IMR-90 (cell line): ENCODE data around the gene NELL2. TPM values are rescaled to one million over a fixed set of nuclear protein-coding genes. Genes with fewer than 3 reads are reported as not detected.

ENCODE experiments used
- ATAC-seq: fragments of 200-7000 bp; cut with Tn5 transposase; 2 replicates; pipeline ENCODE4 v1.9.1; 2020; ENCODE audit warnings: low read depth, mild to moderate bottlenecking, moderate library complexity
- BruUV-seq: library from RNA; stranded (reverse); fragments of 400-500 nt; replicated peaks from 2 replicates; lab custom pipeline; 2021; lab: Mats Ljungman, UMichigan
- CTCF ChIA-PET: fragments of 300-600 bp; formaldehyde crosslinking; extraction: SDS; loops from one replicate; lab custom pipeline; 2021; ENCODE audit warnings: antibody characterized with exemption; lab: Yijun Ruan, JAX
- POLR2A ChIA-PET: fragments of 300-600 bp; sonication (Branson Sonifier 250); formaldehyde crosslinking; loops from one replicate; lab custom pipeline; 2022; ENCODE audit warnings: antibody characterized with exemption; ENCODE audit not compliant: unreplicated experiment; lab: Charles Lee
- DNase-seq: peaks from one replicate; pipeline ENCODE4 v3.0.0; 2013
- H2AFZ ChIP-seq: replicated peaks from 2 replicates; pipeline ENCODE3; 2013; ENCODE audit warnings: low read length, mild to moderate bottlenecking; ENCODE audit not compliant: poor library complexity
- H2AK5ac ChIP-seq: 2 replicates; pipeline ENCODE4 v1.6.1; 2013; ENCODE audit warnings: low read depth, low read length, inconsistent platforms
- H2AK9ac ChIP-seq: replicated peaks from 2 replicates; pipeline ENCODE3; 2013; ENCODE audit warnings: mild to moderate bottlenecking, low read depth, low read length, moderate library complexity; ENCODE audit not compliant: poor library complexity
- H2BK120ac ChIP-seq: 2 replicates; pipeline ENCODE4 v1.6.1; 2013; ENCODE audit warnings: low read depth, low read length, inconsistent platforms
- H2BK15ac ChIP-seq: 3 replicates; pipeline ENCODE4 v1.6.1; 2013; ENCODE audit warnings: low read depth, low read length, inconsistent platforms
- H2BK20ac ChIP-seq: 2 replicates; pipeline ENCODE4 v1.6.1; 2013; ENCODE audit warnings: low read depth, mild to moderate bottlenecking, inconsistent platforms, low read length, moderate library complexity
- H2BK5ac ChIP-seq: 2 replicates; pipeline ENCODE4 v1.6.1; 2013; ENCODE audit warnings: mild to moderate bottlenecking, low read depth, low read length, inconsistent platforms; ENCODE audit not compliant: poor library complexity, severe bottlenecking
- H3K14ac ChIP-seq: replicated peaks from 2 replicates; pipeline ENCODE4 v1.6.1; 2013; ENCODE audit warnings: low read depth, low read length, inconsistent platforms
- H3K18ac ChIP-seq: 2 replicates; pipeline ENCODE4 v1.6.1; 2013; ENCODE audit warnings: low read depth, low read length, control low read depth
- H3K23ac ChIP-seq: 2 replicates; pipeline ENCODE4 v1.6.1; 2013; ENCODE audit warnings: low read depth, low read length, inconsistent platforms
- H3K27ac ChIP-seq: 2 replicates; pipeline ENCODE4 v1.5.1; 2013; ENCODE audit warnings: mild to moderate bottlenecking, control low read depth, low read length; ENCODE audit not compliant: insufficient read depth
- H3K27me3 ChIP-seq: 2 replicates; pipeline ENCODE4 v1.6.1; 2013; ENCODE audit warnings: low read length; ENCODE audit not compliant: control insufficient read depth, insufficient read depth
- H3K36me3 ChIP-seq: 2 replicates; pipeline ENCODE4 v1.6.1; 2013; ENCODE audit warnings: low read length, mixed read lengths; ENCODE audit not compliant: control insufficient read depth, insufficient read depth
- H3K4ac ChIP-seq: 2 replicates; pipeline ENCODE4 v1.6.1; 2013; ENCODE audit warnings: low read depth, low read length, inconsistent platforms
- H3K4me1 ChIP-seq: 2 replicates; pipeline ENCODE4 v1.6.1; 2013; ENCODE audit warnings: low read length, mixed read lengths; ENCODE audit not compliant: control insufficient read depth, insufficient read depth
- H3K4me2 ChIP-seq: 2 replicates; pipeline ENCODE4 v1.6.1; 2013; ENCODE audit warnings: low read depth, mild to moderate bottlenecking, control low read depth, low read length, moderate library complexity
- H3K4me3 ChIP-seq: 2 replicates; pipeline ENCODE4 v1.5.1; 2013; ENCODE audit warnings: low read depth, mild to moderate bottlenecking, control low read depth, low read length, moderate library complexity; ENCODE audit not compliant: insufficient read depth
- H3K56ac ChIP-seq: 2 replicates; pipeline ENCODE4 v1.6.1; 2013; ENCODE audit warnings: low read length, inconsistent platforms; ENCODE audit not compliant: insufficient read depth; ENCODE audit errors: extremely low read depth
- H3K79me1 ChIP-seq, 2 experiments: 2 replicates each; pipeline ENCODE4 v1.6.1; 2013; ENCODE audit warnings: low read length in 2 of 2, inconsistent platforms in 1 of 2, low read depth in 1 of 2
- H3K9ac ChIP-seq: 2 replicates; pipeline ENCODE4 v1.6.1; 2013; ENCODE audit warnings: low read depth, low read length, control low read depth
- H3K9me1 ChIP-seq: 2 replicates; pipeline ENCODE4 v1.6.1; 2013; ENCODE audit warnings: low read length, inconsistent platforms; ENCODE audit not compliant: insufficient read depth
- H3K9me3 ChIP-seq: 2 replicates; pipeline ENCODE4 v1.6.1; 2013; ENCODE audit warnings: low read length; ENCODE audit not compliant: control insufficient read depth, insufficient read depth
- H4K20me1 ChIP-seq: 2 replicates; pipeline ENCODE4 v1.6.1; 2013; ENCODE audit warnings: low read length, inconsistent platforms; ENCODE audit not compliant: insufficient read depth
- H4K5ac ChIP-seq: 2 replicates; pipeline ENCODE4 v1.6.1; 2013; ENCODE audit warnings: mild to moderate bottlenecking, low read depth, low read length, control low read depth
- H4K8ac ChIP-seq, 2 experiments: 2 replicates each; pipeline ENCODE4 v1.6.1; 2013; ENCODE audit warnings: low read depth in 2 of 2, low read length in 2 of 2, control low read depth in 1 of 2, inconsistent platforms in 1 of 2
- H4K91ac ChIP-seq: 2 replicates; pipeline ENCODE4 v1.6.1; 2013; ENCODE audit warnings: low read depth, low read length, inconsistent platforms; ENCODE audit not compliant: insufficient read depth
- BHLHE40 ChIP-seq: fragments of 150-350 bp; IDR thresholded peaks from 2 replicates; pipeline ENCODE4 v1.6.1; 2016; ENCODE audit warnings: mild to moderate bottlenecking, low read depth, low read length
- CEBPB ChIP-seq: IDR thresholded peaks from 2 replicates; pipeline ENCODE4 v1.6.1; 2012; ENCODE audit warnings: low read depth, low read length, improper control_type of control experiment
- CHD1 ChIP-seq: IDR thresholded peaks from 2 replicates; pipeline ENCODE4 v1.6.1; 2012; ENCODE audit warnings: low read depth, low read length, improper control_type of control experiment
- ELK1 ChIP-seq: fragments of 150-350 bp; IDR thresholded peaks from 2 replicates; pipeline ENCODE4 v1.6.1; 2016; ENCODE audit warnings: low read depth, mild to moderate bottlenecking, low read length, moderate library complexity, borderline replicate concordance
- FOS ChIP-seq: fragments of 150-350 bp; IDR thresholded peaks from 2 replicates; pipeline ENCODE4 v1.6.1; 2016; ENCODE audit warnings: low read depth, low read length
- MAFK ChIP-seq: IDR thresholded peaks from 2 replicates; pipeline ENCODE4 v1.6.1; 2012; ENCODE audit warnings: low read depth, low read length, improper control_type of control experiment
- MAZ ChIP-seq: IDR thresholded peaks from 2 replicates; pipeline ENCODE4 v1.6.1; 2012; ENCODE audit warnings: low read depth, mild to moderate bottlenecking, low read length, improper control_type of control experiment, moderate library complexity, borderline replicate concordance
- MXI1 ChIP-seq: IDR thresholded peaks from 2 replicates; pipeline ENCODE4 v1.6.1; 2012; ENCODE audit warnings: low read depth, mild to moderate bottlenecking, low read length, moderate library complexity, borderline replicate concordance
- NFE2L2 ChIP-seq: fragments of 150-350 bp; IDR thresholded peaks from 2 replicates; pipeline ENCODE4 v1.6.1; 2016; ENCODE audit warnings: low read depth, mild to moderate bottlenecking, low read length
- POLR2A ChIP-seq: IDR thresholded peaks from 2 replicates; pipeline ENCODE4 v1.6.1; 2012; ENCODE audit warnings: mild to moderate bottlenecking, low read depth, low read length
- RAD21 ChIP-seq: IDR thresholded peaks from 2 replicates; pipeline ENCODE4 v1.6.1; 2012; ENCODE audit warnings: low read length, improper control_type of control experiment
- RCOR1 ChIP-seq: IDR thresholded peaks from 2 replicates; pipeline ENCODE4 v1.6.1; 2012; ENCODE audit warnings: mild to moderate bottlenecking, low read length, improper control_type of control experiment; ENCODE audit not compliant: insufficient replicate concordance
- RFX5 ChIP-seq: IDR thresholded peaks from 2 replicates; pipeline ENCODE4 v1.8.0; 2012; ENCODE audit warnings: low read depth, mild to moderate bottlenecking, low read length, moderate library complexity
- SMC3 ChIP-seq: fragments of 150-350 bp; IDR thresholded peaks from 2 replicates; pipeline ENCODE4 v1.6.1; 2016; ENCODE audit warnings: low read depth, mild to moderate bottlenecking, antibody characterized with exemption, low read length, moderate library complexity
- USF2 ChIP-seq: fragments of 150-350 bp; IDR thresholded peaks from 2 replicates; pipeline ENCODE4 v1.6.1; 2017; ENCODE audit warnings: mild to moderate bottlenecking, antibody characterized with exemption, low read length, low read depth
- WGBS, 2 experiments: methylation state at CpG; one replicate each; pipeline versions ENCODE4 v1.1.5 to v1.1.7; 2013; ENCODE audit warnings: missing lambda C conversion rate in 2 of 2; ENCODE audit not compliant: insufficient read length in 1 of 2; ENCODE audit errors: extremely low coverage in 2 of 2; 5-methylcytosine and 5-hydroxymethylcytosine counted together
- dilution Hi-C: fragments of 300-500 bp; cut with HindIII; formaldehyde crosslinking; loops from one replicate; pipeline ENCODE4 v1.14.3; 2018; ENCODE audit warnings: low sequenced_read_pairs; ENCODE audit not compliant: unreplicated experiment
- in situ Hi-C: fragments of 300-500 bp; cut with MboI; formaldehyde crosslinking; loops from 3 replicates; pipeline ENCODE4 v1.14.3; 2019; ENCODE audit warnings: low sequenced_read_pairs, inconsistent platforms, mixed read lengths
- intact Hi-C: fragments of 100-400 bp; cut with micrococcal nuclease; formaldehyde crosslinking; loops from 2 replicates; pipeline ENCODE4 v1.10.0; 2022
- polyA plus RNA-seq, 3 experiments: library from polyadenylated mRNA; depleted of rRNA; stranded (reverse); fragments of >200 nt; gene quantifications; 2 replicates each; pipeline ENCODE4 v1.2.3, GENCODE V29; 2012; ENCODE audit warnings: low replicate concordance in 1 of 3
- total RNA-seq: library from RNA; depleted of rRNA; stranded (reverse); fragments of >200 nt; gene quantifications from 2 replicates; pipeline ENCODE4 v1.2.3, GENCODE V29; 2012
- TF ChIP-seq, protein P1 (sequence below): conservative IDR thresholded peaks from 2 replicates; pipeline ENCODE4 v1.5.1; 2012; ENCODE audit warnings: mild to moderate bottlenecking, low read depth, low read length, improper control_type of control experiment

Gene NELL2
- total and polyA plus RNA-seq, 2 of the 4 experiments (the other 2 are of a cell fraction): 0.18 to 0.26 TPM

DNA sequence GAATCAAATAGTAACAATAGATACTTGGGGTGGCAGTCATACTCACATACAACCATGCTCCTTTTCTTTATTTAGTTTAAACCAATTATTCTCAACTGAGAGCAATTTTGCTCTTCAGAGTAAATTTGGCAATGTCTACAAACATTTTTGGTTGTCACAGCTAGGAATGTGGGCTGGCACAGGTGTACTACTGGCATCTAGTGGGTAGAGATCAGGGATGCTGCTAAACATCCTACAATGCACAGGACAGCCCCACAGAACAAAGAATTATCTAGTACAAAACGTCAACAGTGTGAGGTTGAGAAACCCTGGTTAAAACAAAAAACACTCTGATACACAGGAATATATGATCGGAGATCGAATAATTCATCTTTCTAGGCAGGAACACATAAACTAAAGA is 186.5 kb downstream of the NELL2 start:
- no TSS peak for BruUV-seq
- no peak overlapping the region for H4K5ac ChIP-seq
- in situ Hi-C loops (no loop called here), dilution Hi-C loops (no loop called here), intact Hi-C loops (no loop called here)
- DNase-seq (no peak), ATAC-seq (no peak)
- H2BK20ac ChIP-seq: no peak overlapping the region
- no peaks in the 10 kb centered on the region for H3K9me3 ChIP-seq
- H4K8ac ChIP-seq: no peak overlapping the region
- no peaks in the 10 kb centered on the region for H3K79me1 ChIP-seq
- no peak overlapping the region for H2AK9ac ChIP-seq
- no peak overlapping the region for H2AK5ac ChIP-seq
- H3K18ac ChIP-seq: no peak overlapping the region
- no peaks in the 10 kb centered on the region for H3K27me3 ChIP-seq
- H2AFZ ChIP-seq: no peak overlapping the region
- H3K56ac ChIP-seq: no peak overlapping the region
- no peak overlapping the region for H3K4me2 ChIP-seq
- no peak overlapping the region for H3K14ac ChIP-seq
- H2BK15ac ChIP-seq: no peak overlapping the region
- H3K4ac ChIP-seq: no peak overlapping the region
- no peak overlapping the region for H3K23ac ChIP-seq
- no peak overlapping the region for H2BK120ac ChIP-seq
- H2BK5ac ChIP-seq: no peak overlapping the region
- CTCF ChIA-PET: no interaction called here
- WGBS, 2 experiments: no CpG with 5 or more reads among the region's 3 CpGs
- no peaks in the 10 kb centered on the region for H3K36me3 ChIP-seq
- no peak for TF ChIP-seq MAFK
- no peak for TF ChIP-seq CHD1
- no peak for TF ChIP-seq MAZ
- no peak for TF ChIP-seq MXI1
- TF ChIP-seq RCOR1: no peak
- TF ChIP-seq ELK1: no peak
- TF ChIP-seq CEBPB: no peak
- TF ChIP-seq SMC3: no peak
- TF ChIP-seq BHLHE40: no peak
- no peak for TF ChIP-seq RFX5
- TF ChIP-seq USF2: no peak
- TF ChIP-seq POLR2A: no peak
- TF ChIP-seq, protein P1, sequence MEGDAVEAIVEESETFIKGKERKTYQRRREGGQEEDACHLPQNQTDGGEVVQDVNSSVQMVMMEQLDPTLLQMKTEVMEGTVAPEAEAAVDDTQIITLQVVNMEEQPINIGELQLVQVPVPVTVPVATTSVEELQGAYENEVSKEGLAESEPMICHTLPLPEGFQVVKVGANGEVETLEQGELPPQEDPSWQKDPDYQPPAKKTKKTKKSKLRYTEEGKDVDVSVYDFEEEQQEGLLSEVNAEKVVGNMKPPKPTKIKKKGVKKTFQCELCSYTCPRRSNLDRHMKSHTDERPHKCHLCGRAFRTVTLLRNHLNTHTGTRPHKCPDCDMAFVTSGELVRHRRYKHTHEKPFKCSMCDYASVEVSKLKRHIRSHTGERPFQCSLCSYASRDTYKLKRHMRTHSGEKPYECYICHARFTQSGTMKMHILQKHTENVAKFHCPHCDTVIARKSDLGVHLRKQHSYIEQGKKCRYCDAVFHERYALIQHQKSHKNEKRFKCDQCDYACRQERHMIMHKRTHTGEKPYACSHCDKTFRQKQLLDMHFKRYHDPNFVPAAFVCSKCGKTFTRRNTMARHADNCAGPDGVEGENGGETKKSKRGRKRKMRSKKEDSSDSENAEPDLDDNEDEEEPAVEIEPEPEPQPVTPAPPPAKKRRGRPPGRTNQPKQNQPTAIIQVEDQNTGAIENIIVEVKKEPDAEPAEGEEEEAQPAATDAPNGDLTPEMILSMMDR: no peak
- no peak for TF ChIP-seq FOS
- TF ChIP-seq RAD21: no peak
- TF ChIP-seq NFE2L2: no peak
- no peak overlapping the region for H3K4me3 ChIP-seq
- H3K27ac ChIP-seq: no peak overlapping the region
- H4K20me1 ChIP-seq: no peaks in the 10 kb centered on the region
- H4K91ac ChIP-seq: no peak overlapping the region
- no peaks in the 10 kb centered on the region for H3K9me1 ChIP-seq
- POLR2A ChIA-PET: no interaction called here
- no peak overlapping the region for H3K9ac ChIP-seq
- H3K4me1 ChIP-seq: no peaks in the 10 kb centered on the region
